GM12874 (cell line): ENCODE data around the gene DPP9.
A peak's percentile ranks its signal among the peaks of the same experiment; 100 is the strongest.

Experiments used
- CTCF ChIP-seq: IDR thresholded peaks from 2 replicates; pipeline ENCODE4 v1.5.1; 2011; ENCODE audit warnings: low read depth, mild to moderate bottlenecking, control low read depth, low read length, moderate library complexity; ENCODE audit not compliant: insufficient read depth

The DPP9 gene

GRCh38 chr19:4723595-4724514 is at the start of gene DPP9:
Gene DPP9 (minus strand): TSS chr19:4723842. CDS start chr19:4719906, 3,936 bp downstream.
- 0 out of 2 replicates have a peak, but pooled peaks have one; percentile 5 for TF ChIP-seq CTCF

- no peak for TF ChIP-seq CTCF
Observed at GRCh38 chr19:4773047-4773640, 49.5 kb upstream of the DPP9 start.

- TF ChIP-seq CTCF = no peak
Observed at GRCh38 chr19:4772566-4772965, 48.9 kb upstream of the DPP9 start.

- TF ChIP-seq CTCF = no peak
Observed at GRCh38 chr19:4768934-4769777, 45.5 kb upstream of the DPP9 start.

- no peak for TF ChIP-seq CTCF
Observed at GRCh38 chr19:4764393-4764660, 40.7 kb upstream of the DPP9 start.

- no peak for TF ChIP-seq CTCF
Observed at GRCh38 chr19:4763021-4763420, 39.4 kb upstream of the DPP9 start.

- TF ChIP-seq CTCF = no peak
Observed at GRCh38 chr19:4760285-4760650, 36.6 kb upstream of the DPP9 start.
